ENCODE results near the gene LEMD1. TPM values are rescaled to one million over a fixed set of nuclear protein-coding genes. Genes with fewer than 3 reads are reported as not detected.
"Not testable (repeated sequence)": the region's sequence is repeated elsewhere in the genome, so short reads cannot be mapped to it uniquely, and the experiment has no call there.

The LEMD1 gene
- total RNA-seq, 1 donor from 2014 or later, result not detected

GRCh38 chr1:205437570-205437969, 15.7 kb upstream of the LEMD1 start:
- no peak for TF ChIP-seq CTCF (IDR thresholded peaks at IDR 0.05)
- H3K4me1 ChIP-seq, result peaks cover 4 to 10% of the 10 kb centered on the region in 2 donors
- intact Hi-C loops (cut with DNase I), result no loop called here

GRCh38 chr1:205436776-205437410, 15.0 kb upstream of the LEMD1 start:
- no peak for TF ChIP-seq CTCF (IDR thresholded peaks at IDR 0.05)
- intact Hi-C loops (cut with DNase I), result no loop called here
- Histone ChIP-seq H3K9me3 (no peaks in the 10 kb centered on the region), H3K27me3 (no peaks in the 10 kb centered on the region), H3K27ac (no peak overlapping the region), H3K36me3 (no peaks in the 10 kb centered on the region), H3K4me3 (no peak overlapping the region), H3K4me1 (peaks cover 4 to 10% of the 10 kb centered on the region in 2 donors)
- DNase-seq (ENCODE audit: low spot score in 2 of 2), result peak in 1 of 2 donors; percentile 30

More at GRCh38 chr1:205437570-205437969, 15.7 kb upstream of the LEMD1 start:
- Histone ChIP-seq H3K27ac (no peak overlapping the region), H3K36me3 (no peaks in the 10 kb centered on the region), H3K9me3 (no peaks in the 10 kb centered on the region), H3K27me3 (no peaks in the 10 kb centered on the region), H3K4me3 (no peak overlapping the region)
- DNase-seq (ENCODE audit: low spot score in 2 of 2), result no peak

GRCh38 chr1:205435578-205436573, 14.0 kb upstream of the LEMD1 start:
- H3K27ac ChIP-seq, result no peak overlapping the region
- H3K9me3 ChIP-seq, result no peaks in the 10 kb centered on the region
- DNase-seq (ENCODE audit: low spot score in 2 of 2), result peak in 1 of 2 donors; percentile 53
- H3K36me3 ChIP-seq, result no peaks in the 10 kb centered on the region
- no peak overlapping the region for H3K4me3 ChIP-seq
- TF ChIP-seq CTCF (IDR thresholded peaks at IDR 0.05), result no peak
- peaks cover 4 to 13% of the 10 kb centered on the region in 2 donors for H3K4me1 ChIP-seq
- intact Hi-C loops (cut with DNase I), result no loop called here
- H3K27me3 ChIP-seq, result no peaks in the 10 kb centered on the region

- no peak for TF ChIP-seq CTCF (IDR thresholded peaks at IDR 0.05)
- DNase-seq (ENCODE audit: low spot score in 2 of 2), result no peak
- Histone ChIP-seq H3K9me3 (no peaks in the 10 kb centered on the region), H3K4me1 (peaks cover 4 to 13% of the 10 kb centered on the region in 2 donors), H3K36me3 (no peaks in the 10 kb centered on the region), H3K4me3 (no peak overlapping the region), H3K27me3 (no peaks in the 10 kb centered on the region), H3K27ac (no peak overlapping the region)
- intact Hi-C loops (cut with DNase I), result loop anchor here (5.0 kb wide), 1 partner anchor 97 kb away; no protein-coding TSS in a partner anchor
These were observed 12.9 kb upstream of the LEMD1 start for GRCh38 chr1:205434738-205435137.

GRCh38 chr1:205432692-205433091, 10.8 kb upstream of the LEMD1 start:
- not testable (repeated sequence) for H3K4me3 ChIP-seq, H3K36me3 ChIP-seq, H3K9me3 ChIP-seq, H3K27me3 ChIP-seq, H3K27ac ChIP-seq, H3K4me1 ChIP-seq
- DNase-seq (ENCODE audit: low spot score in 2 of 2), result peak in 1 of 2 donors; percentile 18
- intact Hi-C loops (cut with DNase I), result loop anchor here (5.0 kb wide), 1 partner anchor 95 kb away; no protein-coding TSS in a partner anchor

- DNase-seq (ENCODE audit: low spot score in 2 of 2), result peak in 1 of 2 donors; percentile 8
These were observed 10.3 kb upstream of the LEMD1 start for GRCh38 chr1:205432116-205432515.

More at GRCh38 chr1:205432116-205432515, 10.3 kb upstream of the LEMD1 start:
- Histone ChIP-seq H3K4me3 (no peak overlapping the region), H3K9me3 (no peaks in the 10 kb centered on the region), H3K36me3 (no peaks in the 10 kb centered on the region), H3K27me3 (no peaks in the 10 kb centered on the region), H3K27ac (no peak overlapping the region), H3K4me1 (peaks cover 0 to 4% of the 10 kb centered on the region in 2 donors)
- intact Hi-C loops (cut with DNase I), result loop anchor here (5.0 kb wide), 1 partner anchor 95 kb away; no protein-coding TSS in a partner anchor
- no peak for TF ChIP-seq CTCF (IDR thresholded peaks at IDR 0.05)
